SK-N-SH treated with all-trans-retinoic acid at 6 μM for 48 hours (cell line): ENCODE data around the gene ZC3H14.

Source experiments
- ATAC-seq: fragments of 200-7000 bp; cut with Tn5 transposase; 3 replicates; pipeline ENCODE4 v1.9.1; 2020; ENCODE audit warnings: mild to moderate bottlenecking, moderate library complexity
- ARNTL ChIP-seq: fragments of 450-650 bp; formaldehyde crosslinking; IDR thresholded peaks from 2 replicates; pipeline ENCODE4 v1.5.0; 2020; ENCODE audit warnings: low read depth, mild to moderate bottlenecking, moderate library complexity, borderline replicate concordance
- CSDC2 ChIP-seq: fragments of 250-450 bp; sonication (Bioruptor Pico); IDR thresholded peaks from 2 replicates; pipeline ENCODE4 v1.5.0; 2020; ENCODE audit warnings: mild to moderate bottlenecking, moderate library complexity
- ESRRG ChIP-seq: fragments of 250-450 bp; sonication (Bioruptor Pico); IDR thresholded peaks from 2 replicates; pipeline ENCODE4 v1.6.1; 2021; ENCODE audit warnings: mild to moderate bottlenecking
- GLIS3 ChIP-seq: fragments of 250-450 bp; sonication (Bioruptor Pico); IDR thresholded peaks from 2 replicates; pipeline ENCODE4 v1.5.0; 2020; ENCODE audit warnings: mild to moderate bottlenecking, moderate library complexity
- ISL1 ChIP-seq: fragments of 250-450 bp; sonication (Bioruptor Pico); IDR thresholded peaks from 2 replicates; pipeline ENCODE4 v2.1.2; 2022; ENCODE audit warnings: mild to moderate bottlenecking, moderate library complexity
- OSR1 ChIP-seq: fragments of 250-450 bp; sonication (Bioruptor Pico); IDR thresholded peaks from 2 replicates; pipeline ENCODE4 v1.8.0; 2022; ENCODE audit warnings: moderate library complexity, mild to moderate bottlenecking, inconsistent platforms
- PPARA ChIP-seq: fragments of 250-450 bp; sonication (Bioruptor Pico); IDR thresholded peaks from 2 replicates; pipeline ENCODE4 v1.5.0; 2020; ENCODE audit warnings: mild to moderate bottlenecking, borderline replicate concordance
- RARB ChIP-seq: fragments of 250-450 bp; sonication (Bioruptor Pico); IDR thresholded peaks from 2 replicates; pipeline ENCODE4 v1.8.0; 2021; ENCODE audit warnings: mild to moderate bottlenecking, moderate library complexity
- TCF4 ChIP-seq: fragments of 250-450 bp; sonication (Bioruptor Pico); IDR thresholded peaks from 2 replicates; pipeline ENCODE4 v1.8.0; 2021; ENCODE audit warnings: mild to moderate bottlenecking, moderate library complexity, borderline replicate concordance
- TOX ChIP-seq: fragments of 250-450 bp; sonication (Bioruptor Pico); IDR thresholded peaks from 2 replicates; pipeline ENCODE4 v1.8.0; 2021; ENCODE audit warnings: mild to moderate bottlenecking, moderate library complexity, borderline replicate concordance
- ZC3H10 ChIP-seq: fragments of 250-450 bp; sonication (Bioruptor Pico); IDR thresholded peaks from 2 replicates; pipeline ENCODE4 v1.5.1; 2021; ENCODE audit warnings: mild to moderate bottlenecking, moderate library complexity
- ZFP3 ChIP-seq: fragments of 250-450 bp; sonication (Bioruptor Pico); IDR thresholded peaks from 2 replicates; pipeline ENCODE4 v1.5.0; 2020; ENCODE audit warnings: mild to moderate bottlenecking, moderate library complexity
- ZFP30 ChIP-seq: fragments of 450-650 bp; formaldehyde crosslinking; IDR thresholded peaks from 2 replicates; pipeline ENCODE4 v1.5.0; 2022; ENCODE audit warnings: mild to moderate bottlenecking, moderate library complexity
- ZNF565 ChIP-seq: fragments of 450-650 bp; formaldehyde crosslinking; conservative IDR thresholded peaks from 2 replicates; pipeline ENCODE4 v1.5.0; 2020; ENCODE audit warnings: low read depth, mild to moderate bottlenecking, moderate library complexity
- TF ChIP-seq, protein P1 (sequence below): fragments of 250-450 bp; sonication (Bioruptor Pico); IDR thresholded peaks from 2 replicates; pipeline ENCODE4 v1.8.0; 2021; ENCODE audit warnings: low read depth, mild to moderate bottlenecking, moderate library complexity, borderline replicate concordance
- TF ChIP-seq, protein P2 (sequence below): fragments of 250-450 bp; sonication (Bioruptor Pico); IDR thresholded peaks from 2 replicates; pipeline ENCODE4 v1.5.1; 2021; ENCODE audit warnings: mild to moderate bottlenecking, moderate library complexity
- TF ChIP-seq, protein P3 (sequence below): fragments of 250-450 bp; sonication (Bioruptor Pico); IDR thresholded peaks from 2 replicates; pipeline ENCODE4 v1.8.0; 2020; ENCODE audit warnings: mild to moderate bottlenecking, moderate library complexity, borderline replicate concordance
- TF ChIP-seq, protein P4 (sequence below): fragments of 250-450 bp; sonication (Bioruptor Pico); IDR thresholded peaks from 2 replicates; pipeline ENCODE4 v1.5.0; 2020; ENCODE audit warnings: mild to moderate bottlenecking, moderate library complexity
- TF ChIP-seq, protein P5 (sequence below): fragments of 250-450 bp; sonication (Bioruptor Pico); IDR thresholded peaks from 2 replicates; pipeline ENCODE4 v1.5.1; 2020; ENCODE audit warnings: low read depth, mild to moderate bottlenecking, moderate library complexity

Gene ZC3H14

DNA sequence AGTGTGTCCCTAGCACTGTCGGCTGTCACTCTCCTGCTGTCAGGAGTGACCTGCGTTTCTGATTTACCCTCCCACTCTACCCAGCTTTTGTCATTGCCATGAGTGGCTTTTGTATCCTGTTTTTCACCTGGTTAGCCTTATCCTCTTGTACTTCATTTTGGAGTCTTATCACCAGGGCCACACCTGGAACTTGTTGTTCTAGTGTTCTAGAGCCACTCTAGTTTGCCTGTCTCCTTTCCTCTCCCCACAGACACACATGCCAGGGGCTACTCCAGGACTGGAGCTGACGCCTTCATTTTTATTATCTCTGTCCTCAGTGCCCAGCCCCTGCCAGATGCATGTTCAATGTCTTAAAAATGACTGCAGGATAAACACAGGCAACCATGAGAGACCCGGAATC, 34.2 kb downstream of the ZC3H14 start:
- no peak for ATAC-seq
- TF ChIP-seq TOX (CRISPR knock-in tag) (no peak), ARNTL (CRISPR knock-in tag) (no peak), GLIS3 (CRISPR knock-in tag) (no peak), ZC3H10 (CRISPR knock-in tag) (no peak), ZFP30 (CRISPR knock-in tag) (no peak), TCF4 (CRISPR knock-in tag) (no peak), CSDC2 (CRISPR knock-in tag) (no peak), RARB (CRISPR knock-in tag) (no peak), PPARA (CRISPR knock-in tag) (no peak)
- TF ChIP-seq, protein P1, sequence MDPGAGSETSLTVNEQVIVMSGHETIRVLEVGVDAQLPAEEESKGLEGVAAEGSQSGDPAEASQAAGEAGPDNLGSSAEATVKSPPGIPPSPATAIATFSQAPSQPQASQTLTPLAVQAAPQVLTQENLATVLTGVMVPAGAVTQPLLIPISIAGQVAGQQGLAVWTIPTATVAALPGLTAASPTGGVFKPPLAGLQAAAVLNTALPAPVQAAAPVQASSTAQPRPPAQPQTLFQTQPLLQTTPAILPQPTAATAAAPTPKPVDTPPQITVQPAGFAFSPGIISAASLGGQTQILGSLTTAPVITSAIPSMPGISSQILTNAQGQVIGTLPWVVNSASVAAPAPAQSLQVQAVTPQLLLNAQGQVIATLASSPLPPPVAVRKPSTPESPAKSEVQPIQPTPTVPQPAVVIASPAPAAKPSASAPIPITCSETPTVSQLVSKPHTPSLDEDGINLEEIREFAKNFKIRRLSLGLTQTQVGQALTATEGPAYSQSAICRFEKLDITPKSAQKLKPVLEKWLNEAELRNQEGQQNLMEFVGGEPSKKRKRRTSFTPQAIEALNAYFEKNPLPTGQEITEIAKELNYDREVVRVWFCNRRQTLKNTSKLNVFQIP (CRISPR knock-in tag): no peak
- TF ChIP-seq, protein P2, sequence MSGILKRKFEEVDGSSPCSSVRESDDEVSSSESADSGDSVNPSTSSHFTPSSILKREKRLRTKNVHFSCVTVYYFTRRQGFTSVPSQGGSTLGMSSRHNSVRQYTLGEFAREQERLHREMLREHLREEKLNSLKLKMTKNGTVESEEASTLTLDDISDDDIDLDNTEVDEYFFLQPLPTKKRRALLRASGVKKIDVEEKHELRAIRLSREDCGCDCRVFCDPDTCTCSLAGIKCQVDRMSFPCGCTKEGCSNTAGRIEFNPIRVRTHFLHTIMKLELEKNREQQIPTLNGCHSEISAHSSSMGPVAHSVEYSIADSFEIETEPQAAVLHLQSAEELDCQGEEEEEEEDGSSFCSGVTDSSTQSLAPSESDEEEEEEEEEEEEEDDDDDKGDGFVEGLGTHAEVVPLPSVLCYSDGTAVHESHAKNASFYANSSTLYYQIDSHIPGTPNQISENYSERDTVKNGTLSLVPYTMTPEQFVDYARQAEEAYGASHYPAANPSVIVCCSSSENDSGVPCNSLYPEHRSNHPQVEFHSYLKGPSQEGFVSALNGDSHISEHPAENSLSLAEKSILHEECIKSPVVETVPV (CRISPR knock-in tag): no peak
- TF ChIP-seq, protein P3, sequence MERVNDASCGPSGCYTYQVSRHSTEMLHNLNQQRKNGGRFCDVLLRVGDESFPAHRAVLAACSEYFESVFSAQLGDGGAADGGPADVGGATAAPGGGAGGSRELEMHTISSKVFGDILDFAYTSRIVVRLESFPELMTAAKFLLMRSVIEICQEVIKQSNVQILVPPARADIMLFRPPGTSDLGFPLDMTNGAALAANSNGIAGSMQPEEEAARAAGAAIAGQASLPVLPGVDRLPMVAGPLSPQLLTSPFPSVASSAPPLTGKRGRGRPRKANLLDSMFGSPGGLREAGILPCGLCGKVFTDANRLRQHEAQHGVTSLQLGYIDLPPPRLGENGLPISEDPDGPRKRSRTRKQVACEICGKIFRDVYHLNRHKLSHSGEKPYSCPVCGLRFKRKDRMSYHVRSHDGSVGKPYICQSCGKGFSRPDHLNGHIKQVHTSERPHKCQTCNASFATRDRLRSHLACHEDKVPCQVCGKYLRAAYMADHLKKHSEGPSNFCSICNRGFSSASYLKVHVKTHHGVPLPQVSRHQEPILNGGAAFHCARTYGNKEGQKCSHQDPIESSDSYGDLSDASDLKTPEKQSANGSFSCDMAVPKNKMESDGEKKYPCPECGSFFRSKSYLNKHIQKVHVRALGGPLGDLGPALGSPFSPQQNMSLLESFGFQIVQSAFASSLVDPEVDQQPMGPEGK: no peak

DNA sequence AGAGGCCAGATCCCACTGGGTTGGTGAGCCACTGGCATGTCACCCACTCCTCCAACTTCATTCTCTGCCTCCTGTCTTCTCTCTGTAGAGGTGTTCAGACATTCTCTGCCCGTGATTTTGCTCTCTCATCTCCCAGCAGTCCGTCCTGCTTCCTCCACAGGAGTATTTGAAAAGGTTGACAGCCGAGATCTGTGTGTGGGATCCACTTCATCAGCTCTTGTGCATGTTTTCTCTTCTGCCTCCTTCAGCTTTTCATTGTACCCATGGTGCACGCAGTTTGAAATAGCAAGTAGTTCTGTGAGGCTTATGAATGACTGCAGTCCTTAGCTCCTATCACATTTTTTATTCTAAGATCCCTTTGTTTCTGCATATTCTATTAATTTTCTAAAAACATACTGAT, 34.8 kb downstream of the ZC3H14 start:
- no peak for ATAC-seq
- no peak for TF ChIP-seq ZNF565 (CRISPR knock-in tag)
- TF ChIP-seq, protein P4, sequence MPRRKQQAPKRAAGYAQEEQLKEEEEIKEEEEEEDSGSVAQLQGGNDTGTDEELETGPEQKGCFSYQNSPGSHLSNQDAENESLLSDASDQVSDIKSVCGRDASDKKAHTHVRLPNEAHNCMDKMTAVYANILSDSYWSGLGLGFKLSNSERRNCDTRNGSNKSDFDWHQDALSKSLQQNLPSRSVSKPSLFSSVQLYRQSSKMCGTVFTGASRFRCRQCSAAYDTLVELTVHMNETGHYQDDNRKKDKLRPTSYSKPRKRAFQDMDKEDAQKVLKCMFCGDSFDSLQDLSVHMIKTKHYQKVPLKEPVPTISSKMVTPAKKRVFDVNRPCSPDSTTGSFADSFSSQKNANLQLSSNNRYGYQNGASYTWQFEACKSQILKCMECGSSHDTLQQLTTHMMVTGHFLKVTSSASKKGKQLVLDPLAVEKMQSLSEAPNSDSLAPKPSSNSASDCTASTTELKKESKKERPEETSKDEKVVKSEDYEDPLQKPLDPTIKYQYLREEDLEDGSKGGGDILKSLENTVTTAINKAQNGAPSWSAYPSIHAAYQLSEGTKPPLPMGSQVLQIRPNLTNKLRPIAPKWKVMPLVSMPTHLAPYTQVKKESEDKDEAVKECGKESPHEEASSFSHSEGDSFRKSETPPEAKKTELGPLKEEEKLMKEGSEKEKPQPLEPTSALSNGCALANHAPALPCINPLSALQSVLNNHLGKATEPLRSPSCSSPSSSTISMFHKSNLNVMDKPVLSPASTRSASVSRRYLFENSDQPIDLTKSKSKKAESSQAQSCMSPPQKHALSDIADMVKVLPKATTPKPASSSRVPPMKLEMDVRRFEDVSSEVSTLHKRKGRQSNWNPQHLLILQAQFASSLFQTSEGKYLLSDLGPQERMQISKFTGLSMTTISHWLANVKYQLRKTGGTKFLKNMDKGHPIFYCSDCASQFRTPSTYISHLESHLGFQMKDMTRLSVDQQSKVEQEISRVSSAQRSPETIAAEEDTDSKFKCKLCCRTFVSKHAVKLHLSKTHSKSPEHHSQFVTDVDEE (CRISPR knock-in tag): no peak
- TF ChIP-seq ISL1 (CRISPR knock-in tag): no peak
- no peak for TF ChIP-seq RARB (CRISPR knock-in tag)

DNA sequence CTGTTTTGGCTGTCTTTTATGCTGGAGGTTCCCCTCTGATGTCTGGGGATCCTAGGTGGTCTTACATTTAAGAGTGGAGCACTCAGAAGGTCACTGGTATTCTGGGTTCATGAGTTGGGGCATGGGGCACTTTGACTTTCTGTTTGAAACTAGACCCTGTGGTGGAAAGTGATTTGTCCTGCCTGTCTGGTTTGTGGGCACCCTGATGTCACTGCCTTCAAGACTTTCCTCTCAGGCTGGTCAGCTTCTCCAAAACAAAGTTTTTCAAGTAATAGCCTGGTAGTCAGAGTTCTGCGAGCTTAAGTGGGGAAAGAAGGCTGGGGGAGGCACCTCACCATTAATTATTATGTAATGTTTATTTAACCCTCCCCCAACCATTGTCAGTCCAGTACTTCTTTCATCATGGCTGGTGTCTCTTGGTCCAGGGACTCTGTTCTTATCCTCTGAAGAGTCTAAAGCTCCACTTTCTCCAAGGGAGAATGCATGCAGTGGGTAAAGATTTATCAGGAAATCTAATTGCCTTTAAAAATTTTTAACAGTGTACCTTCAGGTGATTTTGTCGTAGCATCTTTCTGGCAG, 35.3 kb downstream of the ZC3H14 start:
- no peak for ATAC-seq
- TF ChIP-seq, protein P5, sequence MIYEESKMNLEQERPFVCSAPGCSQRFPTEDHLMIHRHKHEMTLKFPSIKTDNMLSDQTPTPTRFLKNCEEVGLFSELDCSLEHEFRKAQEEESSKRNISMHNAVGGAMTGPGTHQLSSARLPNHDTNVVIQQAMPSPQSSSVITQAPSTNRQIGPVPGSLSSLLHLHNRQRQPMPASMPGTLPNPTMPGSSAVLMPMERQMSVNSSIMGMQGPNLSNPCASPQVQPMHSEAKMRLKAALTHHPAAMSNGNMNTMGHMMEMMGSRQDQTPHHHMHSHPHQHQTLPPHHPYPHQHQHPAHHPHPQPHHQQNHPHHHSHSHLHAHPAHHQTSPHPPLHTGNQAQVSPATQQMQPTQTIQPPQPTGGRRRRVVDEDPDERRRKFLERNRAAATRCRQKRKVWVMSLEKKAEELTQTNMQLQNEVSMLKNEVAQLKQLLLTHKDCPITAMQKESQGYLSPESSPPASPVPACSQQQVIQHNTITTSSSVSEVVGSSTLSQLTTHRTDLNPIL (CRISPR knock-in tag): no peak
- no peak for TF ChIP-seq ARNTL (CRISPR knock-in tag)
- no peak for TF ChIP-seq ESRRG (CRISPR knock-in tag)
- TF ChIP-seq, protein P3: no peak
- TF ChIP-seq PPARA (CRISPR knock-in tag): no peak
- TF ChIP-seq OSR1 (CRISPR knock-in tag): no peak
- TF ChIP-seq ISL1 (CRISPR knock-in tag): no peak
- TF ChIP-seq GLIS3 (CRISPR knock-in tag): no peak
- no peak for TF ChIP-seq RARB (CRISPR knock-in tag)
- TF ChIP-seq ZFP3 (CRISPR knock-in tag): no peak
